Stimulated activated CD8-positive, alpha-beta memory T cell treated with anti-CD3 and anti-CD28 coated beads, Interleukin-7, amount 100 ng/mL, for 4 hours (primary cell): ENCODE results near the gene CDH12.

Experiments
- DNase-seq, 2 donors: peaks; one replicate each; pipeline ENCODE4 v3.0.0-alpha.2; 2020; ENCODE audit warnings: low read depth in 2 of 2

CDH12 gene

GRCh38 chr5:21711866-21712758 lies 1141.0 kb downstream of the CDH12 start:
- no peak for DNase-seq

- no peak for DNase-seq
Measured at GRCh38 chr5:21709770-21710169, 1143.4 kb downstream of the CDH12 start.

- no peak for DNase-seq
Measured at GRCh38 chr5:21704974-21705668, 1148.0 kb downstream of the CDH12 start.

- DNase-seq = no peak
Measured at GRCh38 chr5:21701317-21701716, 1151.8 kb downstream of the CDH12 start.
